HCT116 (cell line): ENCODE results near the gene KCNK3. TPM values are rescaled to one million over a fixed set of nuclear protein-coding genes. Genes with fewer than 3 reads are reported as not detected.

ENCODE experiments used
- ATAC-seq: fragments of 200-7000 bp; cut with Tn5 transposase; 2 replicates; pipeline ENCODE4 v1.9.1; 2020; ENCODE audit warnings: mild to moderate bottlenecking, moderate library complexity
- BruUV-seq: library from RNA; stranded (reverse); fragments of 400-500 nt; replicated peaks from 2 replicates; lab custom pipeline; 2021; lab: Mats Ljungman, UMichigan
- CTCF ChIA-PET: fragments of 300-600 bp; sonication (Branson Sonifier 250); formaldehyde crosslinking; loops from one replicate; lab custom pipeline; 2021; ENCODE audit warnings: antibody characterized with exemption; lab: Charles Lee
- POLR2A ChIA-PET: fragments of 300-600, 350-600 bp; sonication (Branson Sonifier 250); formaldehyde crosslinking; loops from one replicate; lab custom pipeline; 2021; ENCODE audit warnings: antibody characterized with exemption; lab: Charles Lee
- RAD21 ChIA-PET, 2 experiments: fragments of 300-600 bp; sonication (Branson Sonifier 250); formaldehyde crosslinking; loops; one replicate each; lab custom pipeline; 2023; ENCODE audit warnings: low total read pairs in 2 of 2; ENCODE audit not compliant: uncharacterized antibody in 2 of 2, unreplicated experiment in 2 of 2, low non-redundant PET in 1 of 2; lab: Charles Lee
- DNase-seq: peaks from one replicate; pipeline ENCODE4 v3.0.0-alpha.2; 2010; ENCODE audit warnings: low read depth, low spot score
- H2AFZ ChIP-seq: fragments of 200-600 bp; shearing (Covaris generic), sonication (generic); 2 replicates; pipeline ENCODE4 v1.6.1; 2017; ENCODE audit warnings: low read depth, mixed run types, mixed read lengths, antibody characterized with exemption, low read length; ENCODE audit not compliant: poor library complexity, severe bottlenecking
- H3K27ac ChIP-seq: 2 replicates; pipeline ENCODE4 v1.5.1; 2012; ENCODE audit warnings: low read depth, low read length
- H3K27me3 ChIP-seq: fragments of 200-600 bp; sonication (generic); 2 replicates; pipeline ENCODE4 v1.6.1; 2016; ENCODE audit warnings: mixed run types, low read length, mixed read lengths; ENCODE audit not compliant: insufficient read depth
- H3K36me3 ChIP-seq, 2 experiments: fragments of 200-500 bp in 1 of 2; fragments of 200-600 bp in 1 of 2; sonication (Bioruptor generic) in 1 of 2; sonication (generic) in 1 of 2; 2 replicates each; pipeline versions ENCODE4 v1.5.1 to v1.6.1; 2014 to 2016; ENCODE audit warnings: low read length in 2 of 2, inconsistent platforms in 1 of 2, mixed read lengths in 1 of 2, mixed run types in 1 of 2; ENCODE audit not compliant: insufficient read depth in 2 of 2, control insufficient read depth in 1 of 2
- H3K4me1 ChIP-seq, 2 experiments: fragments of 200-600 bp in 1 of 2; sonication (generic) in 1 of 2; 2 replicates each; pipeline versions ENCODE4 v1.5.1 to v1.6.1; 2012 to 2017; ENCODE audit warnings: low read length in 2 of 2, inconsistent platforms in 1 of 2, mild to moderate bottlenecking in 1 of 2, mixed read lengths in 1 of 2, mixed run types in 1 of 2, moderate library complexity in 1 of 2; ENCODE audit not compliant: insufficient read depth in 2 of 2, control insufficient read depth in 1 of 2
- H3K4me2 ChIP-seq: fragments of 200-600 bp; sonication (generic); 2 replicates; pipeline ENCODE4 v1.6.1; 2017; ENCODE audit warnings: mixed run types, low read length, mixed read lengths
- H3K4me3 ChIP-seq, 2 experiments: fragments of 200-600 bp in 1 of 2; sonication (generic) in 1 of 2; replicated peaks in 1 of 2; 2 replicates each; pipeline ENCODE4 v1.5.1; 2011 to 2016; ENCODE audit warnings: low read length in 2 of 2, control low read depth in 1 of 2, low read depth in 1 of 2, mild to moderate bottlenecking in 1 of 2, mixed read lengths in 1 of 2, mixed run types in 1 of 2
- H3K79me2 ChIP-seq: fragments of 200-600 bp; sonication (generic); 2 replicates; pipeline ENCODE4 v1.6.1; 2017; ENCODE audit warnings: mild to moderate bottlenecking, mixed run types, low read length, moderate library complexity, mixed read lengths; ENCODE audit not compliant: insufficient read depth
- H3K9ac ChIP-seq: fragments of 200-600 bp; sonication (generic); 2 replicates; pipeline ENCODE4 v1.6.1; 2016; ENCODE audit warnings: low read length, mixed read lengths
- H3K9me2 ChIP-seq: fragments of 200-600 bp; sonication (generic), shearing (Covaris generic); 2 replicates; pipeline ENCODE4 v1.6.1; 2017; ENCODE audit warnings: mixed run types, mild to moderate bottlenecking, moderate library complexity; ENCODE audit not compliant: insufficient read depth
- H3K9me3 ChIP-seq, 2 experiments: fragments of 200-500 bp in 1 of 2; fragments of 200-600 bp in 1 of 2; sonication (Bioruptor generic) in 1 of 2; sonication (generic) in 1 of 2; 2 replicates each; pipeline ENCODE4 v1.6.1; 2014 to 2017; ENCODE audit warnings: low read length in 2 of 2, mixed read lengths in 2 of 2, inconsistent platforms in 1 of 2, low read depth in 1 of 2, mild to moderate bottlenecking in 1 of 2, mixed run types in 1 of 2, moderate library complexity in 1 of 2; ENCODE audit not compliant: control insufficient read depth in 1 of 2, insufficient read depth in 1 of 2
- H4K20me1 ChIP-seq: fragments of 200-600 bp; sonication (generic), shearing (Covaris generic); 2 replicates; pipeline ENCODE4 v1.6.1; 2017; ENCODE audit warnings: mixed run types, mild to moderate bottlenecking, moderate library complexity; ENCODE audit not compliant: insufficient read depth
- CBX3 ChIP-seq: IDR thresholded peaks from 2 replicates; pipeline ENCODE4 v1.6.1; 2012; ENCODE audit warnings: low read depth
- CEBPB ChIP-seq: IDR thresholded peaks from 2 replicates; pipeline ENCODE4 v1.6.1; 2012; ENCODE audit warnings: low read depth
- EGR1 ChIP-seq: IDR thresholded peaks from 2 replicates; pipeline ENCODE4 v1.6.1; 2012; ENCODE audit warnings: low read depth
- EZH2 ChIP-seq: fragments of 200-600 bp; sonication (generic); IDR thresholded peaks from 2 replicates; pipeline ENCODE4 v1.6.1; 2017; ENCODE audit warnings: antibody characterized with exemption, mixed run types
- EZH2phosphoT487 ChIP-seq: fragments of 200-600 bp; IDR thresholded peaks from 2 replicates; pipeline ENCODE4 v1.6.1; 2018; ENCODE audit warnings: antibody characterized with exemption, borderline replicate concordance
- FOSL1 ChIP-seq: IDR thresholded peaks from 2 replicates; pipeline ENCODE4 v1.6.1; 2012; ENCODE audit warnings: low read depth
- JUND ChIP-seq: IDR thresholded peaks from 2 replicates; pipeline ENCODE4 v1.6.1; 2012
- POLR2A ChIP-seq: IDR thresholded peaks from 2 replicates; pipeline ENCODE4 v1.7.0; 2011; ENCODE audit warnings: borderline replicate concordance; ENCODE audit not compliant: insufficient read depth, insufficient read length; ENCODE audit errors: extremely low read depth
- POLR2AphosphoS5 ChIP-seq: IDR thresholded peaks from 2 replicates; pipeline ENCODE4 v1.6.1; 2011; ENCODE audit warnings: mild to moderate bottlenecking, low read depth, low read length, moderate library complexity
- RAD21 ChIP-seq: IDR thresholded peaks from 2 replicates; pipeline ENCODE4 v1.6.1; 2012; ENCODE audit warnings: low read depth, mild to moderate bottlenecking
- SIN3A ChIP-seq: IDR thresholded peaks from 2 replicates; pipeline ENCODE4 v1.6.1; 2012; ENCODE audit warnings: low read depth
- SP1 ChIP-seq: IDR thresholded peaks from 2 replicates; pipeline ENCODE4 v1.6.1; 2012; ENCODE audit warnings: low read depth
- TCF7L2 ChIP-seq: IDR thresholded peaks from 2 replicates; pipeline ENCODE4 v1.7.0; 2011; ENCODE audit warnings: borderline replicate concordance, inconsistent platforms; ENCODE audit not compliant: insufficient read depth, insufficient read length; ENCODE audit errors: extremely low read depth
- YY1 ChIP-seq: IDR thresholded peaks from 2 replicates; pipeline ENCODE4 v1.6.1; 2011; ENCODE audit warnings: low read length, low read depth, moderate library complexity, mild to moderate bottlenecking; ENCODE audit not compliant: insufficient replicate concordance; ENCODE audit errors: extremely low read depth
- ZFX ChIP-seq: fragments of 450-650 bp; IDR thresholded peaks from 2 replicates; pipeline ENCODE4 v1.6.1; 2017
- ZNF274 ChIP-seq: fragments of 200-500 bp; sonication (Bioruptor generic); IDR thresholded peaks from 2 replicates; pipeline ENCODE4 v1.6.1; 2014; ENCODE audit warnings: mild to moderate bottlenecking, low read depth, low read length, inconsistent platforms
- intact Hi-C: fragments of 100-400 bp; cut with micrococcal nuclease; formaldehyde crosslinking; loops from 2 replicates; pipeline ENCODE4 v1.10.0; 2022
- total RNA-seq: library from RNA; stranded (reverse); gene quantifications from one replicate; pipeline ENCODE4 v1.2.1, GENCODE V29; 2021; ENCODE audit not compliant: unreplicated experiment
- TF ChIP-seq, protein P1 (sequence below): IDR thresholded peaks from 2 replicates; pipeline ENCODE4 v1.6.1; 2012; ENCODE audit warnings: low read depth
- TF ChIP-seq, protein P2 (sequence below): IDR thresholded peaks from 2 replicates; pipeline ENCODE4 v1.6.1; 2012
- TF ChIP-seq, protein P3 (sequence below), 3 experiments: fragments of 200-600 bp in 1 of 3; sonication (generic) in 1 of 3; IDR thresholded peaks in 2 of 3; conservative IDR thresholded peaks in 1 of 3; 2 replicates each; pipeline ENCODE4 v1.5.1; 2012 to 2017; ENCODE audit warnings: low read depth in 2 of 3, low read length in 2 of 3, antibody characterized with exemption in 1 of 3, borderline replicate concordance in 1 of 3, control low read depth in 1 of 3, mild to moderate bottlenecking in 1 of 3, mixed read lengths in 1 of 3, mixed run types in 1 of 3, moderate library complexity in 1 of 3; ENCODE audit not compliant: insufficient read depth in 1 of 3
- TF ChIP-seq, protein P4 (sequence below): IDR thresholded peaks from 2 replicates; pipeline ENCODE4 v1.6.1; 2011; ENCODE audit warnings: mild to moderate bottlenecking, low read length, moderate library complexity; ENCODE audit not compliant: insufficient replicate concordance; ENCODE audit errors: extremely low read depth

Gene KCNK3
- total RNA-seq, 1 experiment from 2014 or later: 0.71 TPM

DNA sequence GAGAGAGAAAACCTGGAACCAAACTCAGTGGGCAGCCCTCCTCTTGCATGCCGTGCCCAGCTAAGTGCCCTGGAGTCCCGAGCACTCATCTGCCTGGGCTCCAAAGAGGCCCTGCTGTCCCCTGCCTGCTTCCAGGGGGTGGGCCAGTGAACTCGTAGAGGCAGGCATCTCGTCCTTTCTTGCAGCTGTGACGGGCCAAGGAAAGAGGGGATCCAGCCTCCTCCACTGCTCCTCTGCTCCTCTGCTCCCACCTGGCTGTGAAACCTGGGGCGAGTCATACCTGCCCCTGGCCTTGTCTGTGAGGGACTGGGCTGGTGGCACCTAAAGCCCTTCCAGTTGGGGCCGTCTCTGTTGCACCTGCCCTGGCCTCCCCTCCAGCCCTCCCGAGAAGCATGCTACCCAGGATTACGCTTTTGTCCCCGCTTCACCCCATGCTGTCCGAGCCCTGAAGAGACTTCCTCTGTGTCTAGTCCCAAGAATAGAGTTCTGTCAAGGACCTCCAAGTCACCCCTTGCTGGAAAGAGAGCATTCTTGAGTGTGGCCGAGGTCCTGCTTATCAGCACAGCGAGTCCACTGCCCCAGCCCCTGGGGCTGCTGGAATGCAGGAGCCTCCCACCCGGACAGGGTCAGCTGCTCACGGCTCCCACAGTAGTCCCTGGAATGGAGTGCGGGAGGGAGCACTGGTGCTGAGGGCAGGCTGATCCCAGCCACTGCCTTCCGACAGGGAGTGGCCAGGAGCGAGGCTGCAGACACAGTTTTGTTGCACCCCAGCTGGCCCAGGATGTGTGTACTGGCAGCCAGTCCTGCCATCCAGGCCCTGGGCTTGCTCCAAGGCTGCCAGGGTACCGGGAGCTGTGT lies 14.3 kb downstream of the KCNK3 start:
- H4K20me1 ChIP-seq: no peaks in the 10 kb centered on the region
- no peaks in the 10 kb centered on the region for H3K9me3 ChIP-seq
- BruUV-seq: no TSS peak
- H3K79me2 ChIP-seq: no peaks in the 10 kb centered on the region
- H3K4me1 ChIP-seq: no peaks in the 10 kb centered on the region
- RAD21 ChIA-PET: no interaction called here
- no peak for TF ChIP-seq JUND
- TF ChIP-seq ZFX: no peak
- no peak for TF ChIP-seq EGR1
- no peak for TF ChIP-seq RAD21
- no peak for TF ChIP-seq FOSL1
- TF ChIP-seq, protein P1, sequence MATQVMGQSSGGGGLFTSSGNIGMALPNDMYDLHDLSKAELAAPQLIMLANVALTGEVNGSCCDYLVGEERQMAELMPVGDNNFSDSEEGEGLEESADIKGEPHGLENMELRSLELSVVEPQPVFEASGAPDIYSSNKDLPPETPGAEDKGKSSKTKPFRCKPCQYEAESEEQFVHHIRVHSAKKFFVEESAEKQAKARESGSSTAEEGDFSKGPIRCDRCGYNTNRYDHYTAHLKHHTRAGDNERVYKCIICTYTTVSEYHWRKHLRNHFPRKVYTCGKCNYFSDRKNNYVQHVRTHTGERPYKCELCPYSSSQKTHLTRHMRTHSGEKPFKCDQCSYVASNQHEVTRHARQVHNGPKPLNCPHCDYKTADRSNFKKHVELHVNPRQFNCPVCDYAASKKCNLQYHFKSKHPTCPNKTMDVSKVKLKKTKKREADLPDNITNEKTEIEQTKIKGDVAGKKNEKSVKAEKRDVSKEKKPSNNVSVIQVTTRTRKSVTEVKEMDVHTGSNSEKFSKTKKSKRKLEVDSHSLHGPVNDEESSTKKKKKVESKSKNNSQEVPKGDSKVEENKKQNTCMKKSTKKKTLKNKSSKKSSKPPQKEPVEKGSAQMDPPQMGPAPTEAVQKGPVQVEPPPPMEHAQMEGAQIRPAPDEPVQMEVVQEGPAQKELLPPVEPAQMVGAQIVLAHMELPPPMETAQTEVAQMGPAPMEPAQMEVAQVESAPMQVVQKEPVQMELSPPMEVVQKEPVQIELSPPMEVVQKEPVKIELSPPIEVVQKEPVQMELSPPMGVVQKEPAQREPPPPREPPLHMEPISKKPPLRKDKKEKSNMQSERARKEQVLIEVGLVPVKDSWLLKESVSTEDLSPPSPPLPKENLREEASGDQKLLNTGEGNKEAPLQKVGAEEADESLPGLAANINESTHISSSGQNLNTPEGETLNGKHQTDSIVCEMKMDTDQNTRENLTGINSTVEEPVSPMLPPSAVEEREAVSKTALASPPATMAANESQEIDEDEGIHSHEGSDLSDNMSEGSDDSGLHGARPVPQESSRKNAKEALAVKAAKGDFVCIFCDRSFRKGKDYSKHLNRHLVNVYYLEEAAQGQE: no peak
- no peak for TF ChIP-seq POLR2A
- no peak for TF ChIP-seq SP1
- TF ChIP-seq, protein P2, sequence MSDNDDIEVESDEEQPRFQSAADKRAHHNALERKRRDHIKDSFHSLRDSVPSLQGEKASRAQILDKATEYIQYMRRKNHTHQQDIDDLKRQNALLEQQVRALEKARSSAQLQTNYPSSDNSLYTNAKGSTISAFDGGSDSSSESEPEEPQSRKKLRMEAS: no peak
- no peak for TF ChIP-seq TCF7L2
- TF ChIP-seq EZH2: no peak
- TF ChIP-seq CBX3: no peak
- TF ChIP-seq, protein P3, sequence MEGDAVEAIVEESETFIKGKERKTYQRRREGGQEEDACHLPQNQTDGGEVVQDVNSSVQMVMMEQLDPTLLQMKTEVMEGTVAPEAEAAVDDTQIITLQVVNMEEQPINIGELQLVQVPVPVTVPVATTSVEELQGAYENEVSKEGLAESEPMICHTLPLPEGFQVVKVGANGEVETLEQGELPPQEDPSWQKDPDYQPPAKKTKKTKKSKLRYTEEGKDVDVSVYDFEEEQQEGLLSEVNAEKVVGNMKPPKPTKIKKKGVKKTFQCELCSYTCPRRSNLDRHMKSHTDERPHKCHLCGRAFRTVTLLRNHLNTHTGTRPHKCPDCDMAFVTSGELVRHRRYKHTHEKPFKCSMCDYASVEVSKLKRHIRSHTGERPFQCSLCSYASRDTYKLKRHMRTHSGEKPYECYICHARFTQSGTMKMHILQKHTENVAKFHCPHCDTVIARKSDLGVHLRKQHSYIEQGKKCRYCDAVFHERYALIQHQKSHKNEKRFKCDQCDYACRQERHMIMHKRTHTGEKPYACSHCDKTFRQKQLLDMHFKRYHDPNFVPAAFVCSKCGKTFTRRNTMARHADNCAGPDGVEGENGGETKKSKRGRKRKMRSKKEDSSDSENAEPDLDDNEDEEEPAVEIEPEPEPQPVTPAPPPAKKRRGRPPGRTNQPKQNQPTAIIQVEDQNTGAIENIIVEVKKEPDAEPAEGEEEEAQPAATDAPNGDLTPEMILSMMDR (IDR thresholded peaks at IDR 0.05 in 2 of 3, conservative IDR thresholded peaks at IDR 0.05 in 1 of 3; ENCODE audit: borderline replicate concordance in 1 of 3, insufficient read depth in 1 of 3, low read depth in 2 of 3, low read length in 2 of 3): no peak
- TF ChIP-seq YY1: no peak
- no peak for TF ChIP-seq SIN3A
- no peak for TF ChIP-seq CEBPB
- no peak for TF ChIP-seq ZNF274
- TF ChIP-seq POLR2AphosphoS5: no peak
- TF ChIP-seq, protein P4, sequence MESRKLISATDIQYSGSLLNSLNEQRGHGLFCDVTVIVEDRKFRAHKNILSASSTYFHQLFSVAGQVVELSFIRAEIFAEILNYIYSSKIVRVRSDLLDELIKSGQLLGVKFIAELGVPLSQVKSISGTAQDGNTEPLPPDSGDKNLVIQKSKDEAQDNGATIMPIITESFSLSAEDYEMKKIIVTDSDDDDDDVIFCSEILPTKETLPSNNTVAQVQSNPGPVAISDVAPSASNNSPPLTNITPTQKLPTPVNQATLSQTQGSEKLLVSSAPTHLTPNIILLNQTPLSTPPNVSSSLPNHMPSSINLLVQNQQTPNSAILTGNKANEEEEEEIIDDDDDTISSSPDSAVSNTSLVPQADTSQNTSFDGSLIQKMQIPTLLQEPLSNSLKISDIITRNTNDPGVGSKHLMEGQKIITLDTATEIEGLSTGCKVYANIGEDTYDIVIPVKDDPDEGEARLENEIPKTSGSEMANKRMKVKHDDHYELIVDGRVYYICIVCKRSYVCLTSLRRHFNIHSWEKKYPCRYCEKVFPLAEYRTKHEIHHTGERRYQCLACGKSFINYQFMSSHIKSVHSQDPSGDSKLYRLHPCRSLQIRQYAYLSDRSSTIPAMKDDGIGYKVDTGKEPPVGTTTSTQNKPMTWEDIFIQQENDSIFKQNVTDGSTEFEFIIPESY: no peak
- no peak for TF ChIP-seq EZH2phosphoT487
- TF ChIP-seq, all 23 proteins: peak for 0
- Histone ChIP-seq H3K36me3 (no peaks in the 10 kb centered on the region), H3K9ac (no peak overlapping the region), H2AFZ (no peak overlapping the region), H3K4me2 (no peak overlapping the region), H3K27ac (no peak overlapping the region), H3K9me2 (no peaks in the 10 kb centered on the region), H3K27me3 (no peaks in the 10 kb centered on the region), H3K4me3 (no peak overlapping the region)
- DNase-seq: no peak
- intact Hi-C loops: no loop called here
- CTCF ChIA-PET: no interaction called here
- POLR2A ChIA-PET: no interaction called here
- no peak for ATAC-seq
